HFFc6 (cell line): ENCODE results near the gene SLC49A3. TPM values are rescaled to one million over a fixed set of nuclear protein-coding genes. Genes with fewer than 3 reads are reported as not detected.
A peak's percentile ranks its signal among the peaks of the same experiment; 100 is the strongest.

Experiments
- DNase-seq: peaks from one replicate; pipeline ENCODE4 v3.0.0-alpha.2; 2018
- H3K27ac Mint-ChIP-seq: 2 replicates; pipeline ENCODE4 v1.8.0; 2020; ENCODE audit warnings: mild to moderate bottlenecking, mixed read lengths
- H3K27me3 Mint-ChIP-seq: 2 replicates; pipeline ENCODE4 v1.8.0; 2021; ENCODE audit warnings: mild to moderate bottlenecking, moderate library complexity, mixed read lengths; ENCODE audit not compliant: insufficient read depth
- H3K36me3 Mint-ChIP-seq: 2 replicates; pipeline ENCODE4 v1.8.0; 2021; ENCODE audit warnings: low read depth, mixed read lengths
- H3K4me1 Mint-ChIP-seq: 2 replicates; pipeline ENCODE4 v1.8.0; 2020; ENCODE audit warnings: low read depth, mixed read lengths
- H3K4me3 Mint-ChIP-seq: 2 replicates; pipeline ENCODE4 v1.8.0; 2020; ENCODE audit warnings: mild to moderate bottlenecking, moderate library complexity, mixed read lengths
- H3K9me3 Mint-ChIP-seq: 2 replicates; pipeline ENCODE4 v1.8.0; 2020; ENCODE audit warnings: mild to moderate bottlenecking, mixed read lengths
- CTCF ChIP-seq: fragments of 200-600 bp; sonication (generic); IDR thresholded peaks from 2 replicates; pipeline ENCODE4 v1.5.0; 2021; ENCODE audit warnings: antibody characterized with exemption, mild to moderate bottlenecking
- total RNA-seq, 6 experiments: library from RNA; stranded (reverse); fragmentation: NEBNext Ultra II Directional; extraction: Animal tissue kit (Norgen Biotek cat#: 25700); gene quantifications; 2 replicates in 1 of 6; 3 replicates in 5 of 6; pipeline ENCODE4 v1.2.3, GENCODE V29; 2021

Gene SLC49A3
- total RNA-seq, 6 experiments from 2014 or later, result 0.13 to 0.62 (median 0.21) TPM; not detected in 1

GRCh38 chr4:684623-685327 lies 4.2 kb downstream of the SLC49A3 start:
- TF ChIP-seq CTCF, result no peak
- Mint-ChIP-seq H3K27ac (no peak overlapping the region), H3K27me3 (peaks cover 2% of the 10 kb centered on the region), H3K9me3 (no peaks in the 10 kb centered on the region), H3K4me3 (no peak overlapping the region), H3K36me3 (no peaks in the 10 kb centered on the region), H3K4me1 (peaks cover 12% of the 10 kb centered on the region)
- DNase-seq, result no peak

DNA sequence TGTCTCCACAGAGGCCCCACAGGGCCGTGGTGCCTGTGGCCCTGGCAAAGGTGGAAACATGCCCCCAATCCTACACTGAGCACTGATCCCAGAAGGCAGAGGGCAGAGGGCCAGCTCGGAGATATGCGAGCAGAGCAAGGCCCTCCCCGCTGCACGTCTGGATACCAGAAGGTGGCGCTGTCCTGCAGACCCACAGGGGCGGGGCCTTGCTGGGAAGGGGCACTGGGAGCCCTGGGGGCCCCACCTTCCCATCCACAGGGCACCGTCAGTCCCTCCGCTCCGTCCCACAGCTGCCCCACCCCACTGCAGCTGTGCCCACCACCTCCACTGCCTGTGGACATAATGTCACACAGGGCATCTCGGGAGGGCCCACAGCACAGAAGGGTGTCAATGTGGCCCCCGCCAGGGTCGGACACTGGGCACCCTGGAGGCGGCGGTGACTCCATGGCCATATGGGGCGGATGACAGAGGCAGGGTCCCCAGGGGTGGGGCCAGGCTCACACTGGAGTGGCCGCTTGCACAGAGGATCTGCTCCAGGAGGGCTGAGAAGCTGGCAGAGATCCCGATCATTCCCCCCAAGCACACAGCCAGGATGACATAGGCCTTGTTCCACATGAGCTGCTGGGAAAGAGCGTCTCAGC lies 4.8 kb downstream of the SLC49A3 start:
- DNase-seq, result peak; percentile 24
- H3K4me3 Mint-ChIP-seq, result no peak overlapping the region
- H3K9me3 Mint-ChIP-seq, result no peaks in the 10 kb centered on the region
- H3K27me3 Mint-ChIP-seq, result peaks cover 2% of the 10 kb centered on the region
- peaks cover 12% of the 10 kb centered on the region for H3K4me1 Mint-ChIP-seq
- TF ChIP-seq CTCF, result peak; percentile 87
- H3K27ac Mint-ChIP-seq, result no peak overlapping the region
- H3K36me3 Mint-ChIP-seq, result no peaks in the 10 kb centered on the region

GRCh38 chr4:683247-683897 lies 5.6 kb downstream of the SLC49A3 start:
- TF ChIP-seq CTCF, result no peak
- DNase-seq, result no peak
- Mint-ChIP-seq H3K27ac (no peak overlapping the region), H3K36me3 (no peaks in the 10 kb centered on the region), H3K4me3 (no peak overlapping the region), H3K9me3 (no peaks in the 10 kb centered on the region), H3K27me3 (peaks cover 2% of the 10 kb centered on the region), H3K4me1 (peaks cover 12% of the 10 kb centered on the region)

GRCh38 chr4:682490-683172 lies 6.3 kb downstream of the SLC49A3 start:
- Mint-ChIP-seq H3K4me1 (peaks cover 8% of the 10 kb centered on the region), H3K27ac (no peak overlapping the region), H3K9me3 (no peaks in the 10 kb centered on the region), H3K4me3 (no peak overlapping the region), H3K36me3 (no peaks in the 10 kb centered on the region), H3K27me3 (peaks cover 2% of the 10 kb centered on the region)
- TF ChIP-seq CTCF, result no peak
- DNase-seq, result no peak

GRCh38 chr4:681736-682451 lies 7.1 kb downstream of the SLC49A3 start:
- DNase-seq, result no peak
- H3K4me1 Mint-ChIP-seq, result peaks cover under 1% of the 10 kb centered on the region; the same call in 1 of the 2 replicates
- H3K27me3 Mint-ChIP-seq, result peaks cover 2% of the 10 kb centered on the region; the same call in 1 of the 2 replicates
- TF ChIP-seq CTCF, result no peak
- no peak overlapping the region for H3K4me3 Mint-ChIP-seq
- no peak overlapping the region for H3K27ac Mint-ChIP-seq
- H3K9me3 Mint-ChIP-seq, result no peaks in the 10 kb centered on the region
- no peaks in the 10 kb centered on the region for H3K36me3 Mint-ChIP-seq
